Activated CD4-positive, alpha-beta T cell treated with anti-CD3 and anti-CD28 coated beads, Interleukin-2, amount 50 U/mL, for 24 hours (primary cell): ENCODE results near the gene NBPF19.
"Not testable (repeated sequence)": the region's sequence is repeated elsewhere in the genome, so short reads cannot be mapped to it uniquely, and the experiment has no call there.

ENCODE experiments used
- DNase-seq, 2 donors: peaks; one replicate each; pipeline ENCODE4 v3.0.0-alpha.2; 2020; ENCODE audit warnings: low read depth in 1 of 2, low spot score in 1 of 2

NBPF19 gene, protein sequence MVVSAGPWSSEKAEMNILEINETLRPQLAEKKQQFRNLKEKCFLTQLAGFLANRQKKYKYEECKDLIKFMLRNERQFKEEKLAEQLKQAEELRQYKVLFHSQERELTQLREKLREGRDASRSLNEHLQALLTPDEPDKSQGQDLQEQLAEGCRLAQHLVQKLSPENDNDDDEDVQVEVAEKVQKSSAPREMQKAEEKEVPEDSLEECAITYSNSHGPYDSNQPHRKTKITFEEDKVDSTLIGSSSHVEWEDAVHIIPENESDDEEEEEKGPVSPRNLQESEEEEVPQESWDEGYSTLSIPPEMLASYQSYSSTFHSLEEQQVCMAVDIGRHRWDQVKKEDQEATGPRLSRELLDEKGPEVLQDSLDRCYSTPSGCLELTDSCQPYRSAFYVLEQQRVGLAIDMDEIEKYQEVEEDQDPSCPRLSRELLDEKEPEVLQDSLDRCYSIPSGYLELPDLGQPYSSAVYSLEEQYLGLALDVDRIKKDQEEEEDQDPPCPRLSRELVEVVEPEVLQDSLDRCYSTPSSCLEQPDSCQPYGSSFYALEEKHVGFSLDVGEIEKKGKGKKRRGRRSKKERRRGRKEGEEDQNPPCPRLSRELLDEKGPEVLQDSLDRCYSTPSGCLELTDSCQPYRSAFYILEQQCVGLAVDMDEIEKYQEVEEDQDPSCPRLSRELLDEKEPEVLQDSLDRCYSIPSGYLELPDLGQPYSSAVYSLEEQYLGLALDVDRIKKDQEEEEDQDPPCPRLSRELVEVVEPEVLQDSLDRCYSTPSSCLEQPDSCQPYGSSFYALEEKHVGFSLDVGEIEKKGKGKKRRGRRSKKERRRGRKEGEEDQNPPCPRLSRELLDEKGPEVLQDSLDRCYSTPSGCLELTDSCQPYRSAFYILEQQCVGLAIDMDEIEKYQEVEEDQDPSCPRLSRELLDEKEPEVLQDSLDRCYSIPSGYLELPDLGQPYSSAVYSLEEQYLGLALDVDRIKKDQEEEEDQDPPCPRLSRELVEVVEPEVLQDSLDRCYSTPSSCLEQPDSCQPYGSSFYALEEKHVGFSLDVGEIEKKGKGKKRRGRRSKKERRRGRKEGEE (N-terminal part only)

GRCh38 chr1:149474745-149475144 lies at the start of gene NBPF19:
Gene NBPF19 (plus strand): TSS chr1:149475045. CDS start chr1:149475933, 888 bp downstream.
- not testable (repeated sequence) for DNase-seq

GRCh38 chr1:149428317-149428716 lies 46.5 kb upstream of the NBPF19 start:
- DNase-seq = not testable (repeated sequence)

DNA sequence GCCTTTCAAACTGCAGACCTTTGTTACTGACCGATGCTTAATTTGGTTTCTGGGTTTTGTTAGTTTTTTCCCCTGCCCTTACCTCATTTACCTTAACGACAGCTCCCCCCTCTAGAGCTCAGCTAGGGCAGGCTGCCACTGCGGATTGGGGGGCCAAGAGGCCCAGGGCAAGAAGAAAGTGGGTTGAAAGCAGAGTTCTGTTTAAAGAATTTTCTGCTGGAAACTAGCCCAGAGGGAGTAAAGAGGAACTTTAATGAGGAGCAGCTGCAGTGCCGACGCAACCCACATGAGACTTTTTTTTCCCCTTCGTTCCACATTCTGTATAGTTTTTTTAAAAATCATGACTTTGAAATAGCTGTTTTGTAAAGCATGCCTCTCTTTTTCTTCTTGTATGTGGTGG lies 29.4 kb upstream of the NBPF19 start:
- DNase-seq = not testable (repeated sequence)

GRCh38 chr1:149452196-149452595 lies 22.6 kb upstream of the NBPF19 start:
- DNase-seq = not testable (repeated sequence)

DNA sequence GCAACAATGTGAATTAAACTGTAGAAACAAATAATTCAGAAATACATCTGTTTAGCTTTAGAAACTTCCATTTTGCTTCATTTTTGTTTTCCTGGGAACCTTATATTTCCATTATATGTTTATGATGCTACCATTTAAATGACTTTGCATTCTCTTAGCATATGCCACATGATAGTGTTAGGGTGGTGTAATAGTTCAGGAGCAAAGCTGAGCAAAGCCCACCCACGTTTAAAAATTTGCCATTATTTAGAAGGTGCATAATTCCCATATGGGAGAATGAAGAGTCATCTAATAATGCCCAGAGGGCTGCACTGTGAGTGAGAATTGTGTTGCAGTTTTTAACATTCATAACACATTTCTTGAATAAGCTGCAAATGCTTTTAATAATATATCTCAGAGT lies 22.2 kb upstream of the NBPF19 start:
- not testable (repeated sequence) for DNase-seq

GRCh38 chr1:149558350-149558825 lies 83.5 kb downstream of the NBPF19 start:
- DNase-seq = peak; percentile 38 to 66

DNA sequence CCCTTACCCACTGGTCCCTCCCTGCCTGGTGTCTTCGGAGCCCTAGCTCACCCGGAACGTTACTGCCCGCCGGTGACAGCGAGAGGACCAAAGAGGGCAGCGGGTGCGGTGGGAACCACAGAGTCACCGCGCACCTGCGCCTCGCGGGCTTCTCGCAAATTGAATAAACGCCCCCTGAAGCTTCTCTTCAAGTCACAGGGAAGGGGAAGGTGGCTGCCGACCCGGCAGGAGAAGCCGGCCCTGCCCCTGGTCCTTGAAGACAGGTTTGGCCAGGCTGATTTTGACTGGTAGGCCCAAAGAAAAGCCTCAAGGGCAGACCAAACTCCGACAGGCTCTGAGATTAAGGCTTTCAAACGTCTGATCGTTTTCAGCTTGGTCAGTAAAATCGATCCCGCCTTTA lies 87.0 kb downstream of the NBPF19 start:
- DNase-seq = not testable (repeated sequence)

DNA sequence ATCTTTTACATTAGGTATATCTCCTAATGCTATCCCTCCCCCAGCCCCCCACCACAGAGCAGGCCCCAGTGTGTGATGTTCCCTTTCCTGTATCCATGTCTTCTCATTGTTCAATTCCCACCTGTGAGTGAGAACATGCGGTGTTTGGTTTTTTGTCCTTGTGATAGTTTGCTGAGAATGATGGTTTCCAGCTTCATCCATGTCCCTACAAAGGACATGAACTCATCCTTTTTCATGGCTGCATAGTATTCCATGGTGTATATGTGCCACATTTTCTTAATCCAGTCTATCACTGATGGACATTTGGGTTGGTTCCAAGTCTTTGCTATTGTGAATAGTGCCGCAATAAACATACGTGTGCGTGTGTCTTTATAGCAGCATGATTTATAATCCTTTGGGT lies 90.6 kb downstream of the NBPF19 start:
- DNase-seq = not testable (repeated sequence)

DNA sequence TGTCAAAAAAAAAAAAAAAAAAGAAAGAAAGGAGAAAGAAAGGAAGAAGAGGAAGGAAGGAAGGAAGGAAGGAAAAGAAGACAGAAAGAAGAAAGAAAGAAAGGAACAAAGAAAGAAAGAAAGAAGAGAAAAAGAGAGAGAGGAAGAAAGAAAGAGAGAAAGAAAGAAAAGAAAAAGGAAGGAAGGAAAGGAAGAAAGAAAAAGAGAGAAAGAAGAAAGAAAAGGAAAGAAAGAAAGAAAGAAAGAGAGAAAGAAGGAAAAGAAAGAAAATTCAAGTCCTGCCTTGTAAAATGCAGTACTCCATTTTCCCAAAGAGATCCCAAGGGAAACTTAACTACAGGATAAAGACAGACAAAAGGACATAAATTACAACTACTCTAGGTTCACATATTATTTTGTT lies 97.9 kb downstream of the NBPF19 start:
- DNase-seq = not testable (repeated sequence)

DNA sequence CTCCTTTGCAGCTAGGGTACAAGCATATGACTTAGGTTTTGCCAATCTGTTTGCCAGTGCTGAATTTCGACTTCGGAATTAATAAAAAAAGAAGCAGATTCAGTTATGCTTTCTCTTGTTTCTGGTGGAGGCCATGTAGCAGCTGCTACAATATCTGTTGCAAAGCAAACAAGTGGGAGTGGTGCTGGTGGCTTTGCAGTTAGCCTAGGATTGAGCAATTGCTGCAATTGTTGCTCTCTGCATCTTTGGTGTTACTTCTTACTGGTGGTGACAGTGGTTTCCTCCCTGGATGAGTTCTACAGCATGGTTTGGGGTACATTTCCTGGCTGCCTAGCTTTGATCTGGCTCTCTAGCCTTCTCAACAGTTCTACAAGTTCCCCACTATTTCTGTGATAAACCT lies 110.7 kb downstream of the NBPF19 start:
- DNase-seq = peak in 1 of 2 donors; percentile 11
